GM12878 (cell line): ENCODE data around the gene KCNQ1. TPM values are rescaled to one million over a fixed set of nuclear protein-coding genes. Genes with fewer than 3 reads are reported as not detected.

Source experiments
- ATAC-seq: fragments of 200-7000 bp; cut with Tn5 transposase; 3 replicates; pipeline ENCODE4 v1.9.1; 2020; ENCODE audit warnings: mild to moderate bottlenecking, moderate library complexity
- BruUV-seq: library from RNA; stranded (reverse); fragments of 400-500 nt; replicated peaks from 2 replicates; lab custom pipeline; 2021; lab: Mats Ljungman, UMichigan
- CTCF ChIA-PET: fragments of 300-600 bp; sonication (Branson Sonifier 250); formaldehyde crosslinking; extraction: SDS; loops from one replicate; lab custom pipeline; 2021; ENCODE audit warnings: inconsistent platforms; lab: Yijun Ruan, JAX
- POLR2A ChIA-PET: fragments of 350-600 bp; formaldehyde crosslinking; extraction: SDS; loops from one replicate; lab custom pipeline; 2021; ENCODE audit warnings: inconsistent platforms; lab: Charles Lee
- RAD21 ChIA-PET: fragments of 300-600 bp; sonication (Branson Sonifier 250); formaldehyde crosslinking; loops from one replicate; lab custom pipeline; 2023; ENCODE audit warnings: antibody characterized with exemption; ENCODE audit not compliant: unreplicated experiment; lab: Charles Lee
- SMC1A ChIA-PET: fragments of 300-600 bp; sonication (Branson Sonifier 250); formaldehyde crosslinking; loops from one replicate; lab custom pipeline; 2023; ENCODE audit not compliant: unreplicated experiment, uncharacterized antibody; lab: Charles Lee
- DNase-seq: peaks from one replicate; pipeline ENCODE4 v3.0.0-alpha.2; 2011; ENCODE audit warnings: low read depth, low spot score
- FAIRE-seq: peaks from 3 replicates; lab custom pipeline; 2011; peaks lifted over from hg19 to GRCh38; lab: Jason Lieb, UNC
- H2AFZ ChIP-seq: 2 replicates; pipeline ENCODE4 v1.6.0; 2011; ENCODE audit warnings: low read depth, low read length, control low read depth; ENCODE audit not compliant: control insufficient read depth
- H3K27ac ChIP-seq: 2 replicates; pipeline ENCODE4 v1.5.1; 2011; ENCODE audit warnings: control low read depth; ENCODE audit not compliant: control insufficient read depth, insufficient read depth
- H3K27me3 ChIP-seq, 2 experiments: replicated peaks in 1 of 2; 2 replicates each; pipeline versions ENCODE4 v1.6.0 to v1.6.1; 2011; ENCODE audit warnings: low read length in 1 of 2; ENCODE audit not compliant: control insufficient read depth in 2 of 2, insufficient read depth in 2 of 2
- H3K36me3 ChIP-seq, 2 experiments: 2 replicates each; pipeline ENCODE4 v1.5.1; 2011; ENCODE audit warnings: low read length in 1 of 2; ENCODE audit not compliant: control insufficient read depth in 2 of 2, insufficient read depth in 2 of 2
- H3K4me1 ChIP-seq: 2 replicates; pipeline ENCODE4 v1.6.1; 2011; ENCODE audit warnings: mild to moderate bottlenecking, low read length, moderate library complexity, mixed read lengths; ENCODE audit not compliant: control insufficient read depth, insufficient read depth
- H3K4me2 ChIP-seq: 2 replicates; pipeline ENCODE4 v1.6.0; 2011; ENCODE audit warnings: control low read depth; ENCODE audit not compliant: control insufficient read depth, insufficient read depth
- H3K4me3 ChIP-seq: fragments of 200-600 bp; sonication (generic); 2 replicates; pipeline ENCODE4 v1.5.1; 2016
- H3K79me2 ChIP-seq: 2 replicates; pipeline ENCODE4 v1.6.0; 2011; ENCODE audit warnings: low read length; ENCODE audit not compliant: control insufficient read depth, insufficient read depth
- H3K9ac ChIP-seq: 2 replicates; pipeline ENCODE4 v1.8.0; 2011; ENCODE audit warnings: low read length, control low read depth, mixed read lengths; ENCODE audit not compliant: control insufficient read depth, insufficient read depth
- H3K9me3 ChIP-seq: replicated peaks from 3 replicates; pipeline ENCODE4 v1.5.1; 2011; ENCODE audit warnings: mild to moderate bottlenecking, low read length; ENCODE audit not compliant: control insufficient read depth, insufficient read depth
- H4K20me1 ChIP-seq: 2 replicates; pipeline ENCODE4 v1.6.0; 2011; ENCODE audit not compliant: control insufficient read depth, insufficient read depth
- E2F8 ChIP-seq: fragments of 450-650 bp; IDR thresholded peaks from 2 replicates; pipeline ENCODE4 v1.6.1; 2018; ENCODE audit warnings: mild to moderate bottlenecking, low read depth, moderate library complexity; ENCODE audit not compliant: partially characterized antibody
- MXI1 ChIP-seq: fragments of 150-350 bp; IDR thresholded peaks from 2 replicates; pipeline ENCODE4 v1.6.1; 2011; ENCODE audit warnings: low read depth, mild to moderate bottlenecking, inconsistent platforms, low read length, improper control_type of control experiment
- POU2F2 ChIP-seq: IDR thresholded peaks from 3 replicates; pipeline ENCODE4 v1.6.1; 2011; ENCODE audit warnings: low read depth, mild to moderate bottlenecking, low read length, borderline replicate concordance
- RELB ChIP-seq: fragments of 450-650 bp; IDR thresholded peaks from 2 replicates; pipeline ENCODE4 v1.6.1; 2017; ENCODE audit warnings: low read depth, mild to moderate bottlenecking, moderate library complexity
- SMAD5 ChIP-seq: IDR thresholded peaks from 2 replicates; pipeline ENCODE4 v1.6.1; 2016; ENCODE audit warnings: antibody characterized with exemption, low read depth
- YBX1 ChIP-seq: fragments of 450-650 bp; IDR thresholded peaks from 2 replicates; pipeline ENCODE4 v1.6.1; 2016; ENCODE audit warnings: antibody characterized with exemption
- ZBED1 ChIP-seq: IDR thresholded peaks from 2 replicates; pipeline ENCODE4 v1.6.1; 2016; ENCODE audit warnings: borderline replicate concordance
- WGBS: methylation state at CpG from one replicate; pipeline ENCODE4 v1.1.6; 2016; ENCODE audit warnings: low lambda C conversion rate; ENCODE audit not compliant: insufficient replicate concordance, insufficient coverage; ENCODE audit errors: missing lambda C conversion rate; 5-methylcytosine and 5-hydroxymethylcytosine counted together
- in situ Hi-C: fragments of 300-500 bp; cut with MboI; formaldehyde crosslinking; loops from 9 replicates; pipeline ENCODE4 v1.14.3; 2018; ENCODE audit warnings: mixed read lengths
- intact Hi-C: fragments of 100-400 bp; cut with micrococcal nuclease; formaldehyde crosslinking; loops from one replicate; pipeline ENCODE4 v1.14.2; 2022; ENCODE audit not compliant: unreplicated experiment
- polyA plus RNA-seq, 11 experiments: library from polyadenylated mRNA; depleted of rRNA in 4 of 11; unstranded in 6 of 11; stranded (reverse) in 5 of 11; fragments of >200 nt; fragmentation: Nextera tagmentation in 4 of 11; fragmentation: Illumina TruSeq in 1 of 11; extraction: Ambion mirVana in 4 of 11; extraction: Trizol in 1 of 11; gene quantifications; 1 replicate in 1 of 11; 2 replicates in 10 of 11; pipeline versions ENCODE4 v1.2.1 to v1.2.3, GENCODE V29; 2011 to 2016; ENCODE audit warnings: inconsistent platforms in 2 of 11, missing spikeins in 2 of 11, low read depth in 1 of 11
- total RNA-seq, 4 experiments: library from RNA; depleted of rRNA in 3 of 4; stranded (reverse); fragments of >200 nt in 3 of 4; fragmentation: Illumina TruSeq in 1 of 4; extraction: Trizol in 1 of 4; gene quantifications; 2 replicates each; pipeline versions ENCODE4 v1.2.1 to v1.2.3, GENCODE V29; 2013 to 2021
- TF ChIP-seq, protein P1 (sequence below): fragments of 450-650 bp; IDR thresholded peaks from 2 replicates; pipeline ENCODE4 v1.6.1; 2017; ENCODE audit warnings: antibody characterized with exemption, mild to moderate bottlenecking, moderate library complexity

The KCNQ1 gene
- total and polyA plus RNA-seq, 10 of the 15 experiments (the other 5 are each of a cell fraction or from before 2014, with no cell fraction given), result 0.03 to 0.15 (median 0.12) TPM; not detected in 7

- in situ Hi-C loops, result no loop called here
- no peaks in the 10 kb centered on the region for H3K79me2 ChIP-seq
- H3K27me3 ChIP-seq, result no peaks in the 10 kb centered on the region; a peak in 2 of 4 replicates
- H3K4me3 ChIP-seq, result no peak overlapping the region
- no peak overlapping the region for H3K4me2 ChIP-seq
- ATAC-seq, result no peak
- H4K20me1 ChIP-seq, result no peaks in the 10 kb centered on the region
- ChIA-PET CTCF (interaction anchor here (1.0 kb wide), 1 partner anchor 295 kb away, joined by 3 read pairs; no protein-coding TSS in a partner anchor), POLR2A (no interaction called here), SMC1A (no interaction called here), RAD21 (no interaction called here)
- H3K27ac ChIP-seq, result no peak overlapping the region
- no peaks in the 10 kb centered on the region; the same call in 2 of the 3 replicates for H3K9me3 ChIP-seq
- H3K36me3 ChIP-seq, result no peaks in the 10 kb centered on the region
- FAIRE-seq, result no peak
- BruUV-seq, result no TSS peak
- intact Hi-C loops, result no loop called here
- no peaks in the 10 kb centered on the region for H3K4me1 ChIP-seq
- H3K9ac ChIP-seq, result no peak overlapping the region
- no peak for DNase-seq
- H2AFZ ChIP-seq, result no peak overlapping the region
- TF ChIP-seq POU2F2, result no peak
- TF ChIP-seq MXI1, result no peak
- TF ChIP-seq E2F8, result no peak
- no peak for TF ChIP-seq ZBED1
- no peak for TF ChIP-seq SMAD5
- TF ChIP-seq, protein P1, sequence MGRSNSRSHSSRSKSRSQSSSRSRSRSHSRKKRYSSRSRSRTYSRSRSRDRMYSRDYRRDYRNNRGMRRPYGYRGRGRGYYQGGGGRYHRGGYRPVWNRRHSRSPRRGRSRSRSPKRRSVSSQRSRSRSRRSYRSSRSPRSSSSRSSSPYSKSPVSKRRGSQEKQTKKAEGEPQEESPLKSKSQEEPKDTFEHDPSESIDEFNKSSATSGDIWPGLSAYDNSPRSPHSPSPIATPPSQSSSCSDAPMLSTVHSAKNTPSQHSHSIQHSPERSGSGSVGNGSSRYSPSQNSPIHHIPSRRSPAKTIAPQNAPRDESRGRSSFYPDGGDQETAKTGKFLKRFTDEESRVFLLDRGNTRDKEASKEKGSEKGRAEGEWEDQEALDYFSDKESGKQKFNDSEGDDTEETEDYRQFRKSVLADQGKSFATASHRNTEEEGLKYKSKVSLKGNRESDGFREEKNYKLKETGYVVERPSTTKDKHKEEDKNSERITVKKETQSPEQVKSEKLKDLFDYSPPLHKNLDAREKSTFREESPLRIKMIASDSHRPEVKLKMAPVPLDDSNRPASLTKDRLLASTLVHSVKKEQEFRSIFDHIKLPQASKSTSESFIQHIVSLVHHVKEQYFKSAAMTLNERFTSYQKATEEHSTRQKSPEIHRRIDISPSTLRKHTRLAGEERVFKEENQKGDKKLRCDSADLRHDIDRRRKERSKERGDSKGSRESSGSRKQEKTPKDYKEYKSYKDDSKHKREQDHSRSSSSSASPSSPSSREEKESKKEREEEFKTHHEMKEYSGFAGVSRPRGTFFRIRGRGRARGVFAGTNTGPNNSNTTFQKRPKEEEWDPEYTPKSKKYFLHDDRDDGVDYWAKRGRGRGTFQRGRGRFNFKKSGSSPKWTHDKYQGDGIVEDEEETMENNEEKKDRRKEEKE, result no peak
- no peak for TF ChIP-seq RELB
- no peak for TF ChIP-seq YBX1
- 33% methylated on average over 10 of the region's 10 CpGs for WGBS
Observed at GRCh38 chr11:2827792-2828191, 383.0 kb downstream of the KCNQ1 start.
